HCT116 (cell line): ENCODE measurements around the gene FBN3. TPM values are rescaled to one million over a fixed set of nuclear protein-coding genes. Genes with fewer than 3 reads are reported as not detected.

Source experiments
- ATAC-seq: fragments of 200-7000 bp; cut with Tn5 transposase; 2 replicates; pipeline ENCODE4 v1.9.1; 2020; ENCODE audit warnings: mild to moderate bottlenecking, moderate library complexity
- BruUV-seq: library from RNA; stranded (reverse); fragments of 400-500 nt; replicated peaks from 2 replicates; lab custom pipeline; 2021; lab: Mats Ljungman, UMichigan
- CTCF ChIA-PET: fragments of 300-600 bp; sonication (Branson Sonifier 250); formaldehyde crosslinking; loops from one replicate; lab custom pipeline; 2021; ENCODE audit warnings: antibody characterized with exemption; lab: Charles Lee
- POLR2A ChIA-PET: fragments of 300-600, 350-600 bp; sonication (Branson Sonifier 250); formaldehyde crosslinking; loops from one replicate; lab custom pipeline; 2021; ENCODE audit warnings: antibody characterized with exemption; lab: Charles Lee
- RAD21 ChIA-PET, 2 experiments: fragments of 300-600 bp; sonication (Branson Sonifier 250); formaldehyde crosslinking; loops; one replicate each; lab custom pipeline; 2023; ENCODE audit warnings: low total read pairs in 2 of 2; ENCODE audit not compliant: uncharacterized antibody in 2 of 2, unreplicated experiment in 2 of 2, low non-redundant PET in 1 of 2; lab: Charles Lee
- DNase-seq: peaks from one replicate; pipeline ENCODE4 v3.0.0-alpha.2; 2010; ENCODE audit warnings: low read depth, low spot score
- H2AFZ ChIP-seq: fragments of 200-600 bp; shearing (Covaris generic), sonication (generic); 2 replicates; pipeline ENCODE4 v1.6.1; 2017; ENCODE audit warnings: low read depth, mixed run types, mixed read lengths, antibody characterized with exemption, low read length; ENCODE audit not compliant: poor library complexity, severe bottlenecking
- H3K27ac ChIP-seq: 2 replicates; pipeline ENCODE4 v1.5.1; 2012; ENCODE audit warnings: low read depth, low read length
- H3K27me3 ChIP-seq: fragments of 200-600 bp; sonication (generic); 2 replicates; pipeline ENCODE4 v1.6.1; 2016; ENCODE audit warnings: mixed run types, low read length, mixed read lengths; ENCODE audit not compliant: insufficient read depth
- H3K36me3 ChIP-seq, 2 experiments: fragments of 200-500 bp in 1 of 2; fragments of 200-600 bp in 1 of 2; sonication (Bioruptor generic) in 1 of 2; sonication (generic) in 1 of 2; 2 replicates each; pipeline versions ENCODE4 v1.5.1 to v1.6.1; 2014 to 2016; ENCODE audit warnings: low read length in 2 of 2, inconsistent platforms in 1 of 2, mixed read lengths in 1 of 2, mixed run types in 1 of 2; ENCODE audit not compliant: insufficient read depth in 2 of 2, control insufficient read depth in 1 of 2
- H3K4me1 ChIP-seq, 2 experiments: fragments of 200-600 bp in 1 of 2; sonication (generic) in 1 of 2; 2 replicates each; pipeline versions ENCODE4 v1.5.1 to v1.6.1; 2012 to 2017; ENCODE audit warnings: low read length in 2 of 2, inconsistent platforms in 1 of 2, mild to moderate bottlenecking in 1 of 2, mixed read lengths in 1 of 2, mixed run types in 1 of 2, moderate library complexity in 1 of 2; ENCODE audit not compliant: insufficient read depth in 2 of 2, control insufficient read depth in 1 of 2
- H3K4me2 ChIP-seq: fragments of 200-600 bp; sonication (generic); 2 replicates; pipeline ENCODE4 v1.6.1; 2017; ENCODE audit warnings: mixed run types, low read length, mixed read lengths
- H3K4me3 ChIP-seq, 2 experiments: fragments of 200-600 bp in 1 of 2; sonication (generic) in 1 of 2; replicated peaks in 1 of 2; 2 replicates each; pipeline ENCODE4 v1.5.1; 2011 to 2016; ENCODE audit warnings: low read length in 2 of 2, control low read depth in 1 of 2, low read depth in 1 of 2, mild to moderate bottlenecking in 1 of 2, mixed read lengths in 1 of 2, mixed run types in 1 of 2
- H3K79me2 ChIP-seq: fragments of 200-600 bp; sonication (generic); 2 replicates; pipeline ENCODE4 v1.6.1; 2017; ENCODE audit warnings: mild to moderate bottlenecking, mixed run types, low read length, moderate library complexity, mixed read lengths; ENCODE audit not compliant: insufficient read depth
- H3K9ac ChIP-seq: fragments of 200-600 bp; sonication (generic); 2 replicates; pipeline ENCODE4 v1.6.1; 2016; ENCODE audit warnings: low read length, mixed read lengths
- H3K9me2 ChIP-seq: fragments of 200-600 bp; sonication (generic), shearing (Covaris generic); 2 replicates; pipeline ENCODE4 v1.6.1; 2017; ENCODE audit warnings: mixed run types, mild to moderate bottlenecking, moderate library complexity; ENCODE audit not compliant: insufficient read depth
- H3K9me3 ChIP-seq, 2 experiments: fragments of 200-500 bp in 1 of 2; fragments of 200-600 bp in 1 of 2; sonication (Bioruptor generic) in 1 of 2; sonication (generic) in 1 of 2; 2 replicates each; pipeline ENCODE4 v1.6.1; 2014 to 2017; ENCODE audit warnings: low read length in 2 of 2, mixed read lengths in 2 of 2, inconsistent platforms in 1 of 2, low read depth in 1 of 2, mild to moderate bottlenecking in 1 of 2, mixed run types in 1 of 2, moderate library complexity in 1 of 2; ENCODE audit not compliant: control insufficient read depth in 1 of 2, insufficient read depth in 1 of 2
- H4K20me1 ChIP-seq: fragments of 200-600 bp; sonication (generic), shearing (Covaris generic); 2 replicates; pipeline ENCODE4 v1.6.1; 2017; ENCODE audit warnings: mixed run types, mild to moderate bottlenecking, moderate library complexity; ENCODE audit not compliant: insufficient read depth
- FOSL1 ChIP-seq: IDR thresholded peaks from 2 replicates; pipeline ENCODE4 v1.6.1; 2012; ENCODE audit warnings: low read depth
- JUND ChIP-seq: IDR thresholded peaks from 2 replicates; pipeline ENCODE4 v1.6.1; 2012
- POLR2A ChIP-seq: IDR thresholded peaks from 2 replicates; pipeline ENCODE4 v1.7.0; 2011; ENCODE audit warnings: borderline replicate concordance; ENCODE audit not compliant: insufficient read depth, insufficient read length; ENCODE audit errors: extremely low read depth
- SIN3A ChIP-seq: IDR thresholded peaks from 2 replicates; pipeline ENCODE4 v1.6.1; 2012; ENCODE audit warnings: low read depth
- SRF ChIP-seq: IDR thresholded peaks from 2 replicates; pipeline ENCODE4 v1.6.1; 2012; ENCODE audit warnings: low read depth
- YY1 ChIP-seq: IDR thresholded peaks from 2 replicates; pipeline ENCODE4 v1.6.1; 2011; ENCODE audit warnings: low read length, low read depth, moderate library complexity, mild to moderate bottlenecking; ENCODE audit not compliant: insufficient replicate concordance; ENCODE audit errors: extremely low read depth
- ZNF274 ChIP-seq: fragments of 200-500 bp; sonication (Bioruptor generic); IDR thresholded peaks from 2 replicates; pipeline ENCODE4 v1.6.1; 2014; ENCODE audit warnings: mild to moderate bottlenecking, low read depth, low read length, inconsistent platforms
- intact Hi-C: fragments of 100-400 bp; cut with micrococcal nuclease; formaldehyde crosslinking; loops from 2 replicates; pipeline ENCODE4 v1.10.0; 2022
- total RNA-seq: library from RNA; stranded (reverse); gene quantifications from one replicate; pipeline ENCODE4 v1.2.1, GENCODE V29; 2021; ENCODE audit not compliant: unreplicated experiment
- TF ChIP-seq, protein P1 (sequence below): IDR thresholded peaks from 2 replicates; pipeline ENCODE4 v1.6.1; 2011; ENCODE audit warnings: mild to moderate bottlenecking, low read length, moderate library complexity; ENCODE audit not compliant: insufficient replicate concordance; ENCODE audit errors: extremely low read depth
- TF ChIP-seq, protein P2 (sequence below): IDR thresholded peaks from 2 replicates; pipeline ENCODE4 v1.6.1; 2012; ENCODE audit warnings: low read depth

FBN3 gene
- total RNA-seq, 1 experiment from 2014 or later: 6.6 TPM

DNA sequence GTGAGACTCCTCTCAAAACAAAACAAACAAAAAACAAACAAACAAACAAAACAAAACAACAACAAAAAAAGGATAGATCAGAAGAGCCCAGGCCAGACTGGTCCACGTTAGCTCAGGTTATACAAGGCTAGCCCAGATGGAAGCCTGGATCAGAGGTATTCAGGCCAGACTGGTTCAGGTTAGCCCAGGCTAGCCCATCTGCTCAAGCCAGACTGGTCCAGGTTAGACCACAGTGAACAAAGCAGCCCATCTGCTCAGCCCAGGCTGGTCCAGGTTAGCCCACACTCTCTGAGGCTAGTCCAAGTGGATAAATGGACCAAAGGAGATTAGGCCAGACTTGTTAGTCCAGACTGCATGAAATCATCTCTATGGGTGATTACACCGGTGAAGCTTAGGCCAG, 55.7 kb downstream of the FBN3 start:
- ATAC-seq: no peak

More for the DNA sequence above, 55.7 kb downstream of the FBN3 start:
- Histone ChIP-seq H3K4me2 (no peak overlapping the region), H3K79me2 (no peaks in the 10 kb centered on the region), H3K36me3 (no peaks in the 10 kb centered on the region; a peak in 1 of 4 replicates), H3K27ac (no peak overlapping the region), H3K4me3 (no peak overlapping the region), H3K27me3 (no peaks in the 10 kb centered on the region), H3K9ac (no peak overlapping the region), H3K9me3 (peaks cover 21 to 23% of the 10 kb centered on the region in 2 experiments; a peak in 2 of 4 replicates), H4K20me1 (no peaks in the 10 kb centered on the region), H2AFZ (no peak overlapping the region), H3K9me2 (no peaks in the 10 kb centered on the region), H3K4me1 (no peaks in the 10 kb centered on the region)
- no peak for TF ChIP-seq SRF
- TF ChIP-seq ZNF274: no peak
- TF ChIP-seq FOSL1: no peak
- no peak for TF ChIP-seq JUND
- TF ChIP-seq, protein P1, sequence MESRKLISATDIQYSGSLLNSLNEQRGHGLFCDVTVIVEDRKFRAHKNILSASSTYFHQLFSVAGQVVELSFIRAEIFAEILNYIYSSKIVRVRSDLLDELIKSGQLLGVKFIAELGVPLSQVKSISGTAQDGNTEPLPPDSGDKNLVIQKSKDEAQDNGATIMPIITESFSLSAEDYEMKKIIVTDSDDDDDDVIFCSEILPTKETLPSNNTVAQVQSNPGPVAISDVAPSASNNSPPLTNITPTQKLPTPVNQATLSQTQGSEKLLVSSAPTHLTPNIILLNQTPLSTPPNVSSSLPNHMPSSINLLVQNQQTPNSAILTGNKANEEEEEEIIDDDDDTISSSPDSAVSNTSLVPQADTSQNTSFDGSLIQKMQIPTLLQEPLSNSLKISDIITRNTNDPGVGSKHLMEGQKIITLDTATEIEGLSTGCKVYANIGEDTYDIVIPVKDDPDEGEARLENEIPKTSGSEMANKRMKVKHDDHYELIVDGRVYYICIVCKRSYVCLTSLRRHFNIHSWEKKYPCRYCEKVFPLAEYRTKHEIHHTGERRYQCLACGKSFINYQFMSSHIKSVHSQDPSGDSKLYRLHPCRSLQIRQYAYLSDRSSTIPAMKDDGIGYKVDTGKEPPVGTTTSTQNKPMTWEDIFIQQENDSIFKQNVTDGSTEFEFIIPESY: no peak
- TF ChIP-seq YY1: no peak
- TF ChIP-seq POLR2A: no peak
- no peak for TF ChIP-seq SIN3A
- TF ChIP-seq, protein P2, sequence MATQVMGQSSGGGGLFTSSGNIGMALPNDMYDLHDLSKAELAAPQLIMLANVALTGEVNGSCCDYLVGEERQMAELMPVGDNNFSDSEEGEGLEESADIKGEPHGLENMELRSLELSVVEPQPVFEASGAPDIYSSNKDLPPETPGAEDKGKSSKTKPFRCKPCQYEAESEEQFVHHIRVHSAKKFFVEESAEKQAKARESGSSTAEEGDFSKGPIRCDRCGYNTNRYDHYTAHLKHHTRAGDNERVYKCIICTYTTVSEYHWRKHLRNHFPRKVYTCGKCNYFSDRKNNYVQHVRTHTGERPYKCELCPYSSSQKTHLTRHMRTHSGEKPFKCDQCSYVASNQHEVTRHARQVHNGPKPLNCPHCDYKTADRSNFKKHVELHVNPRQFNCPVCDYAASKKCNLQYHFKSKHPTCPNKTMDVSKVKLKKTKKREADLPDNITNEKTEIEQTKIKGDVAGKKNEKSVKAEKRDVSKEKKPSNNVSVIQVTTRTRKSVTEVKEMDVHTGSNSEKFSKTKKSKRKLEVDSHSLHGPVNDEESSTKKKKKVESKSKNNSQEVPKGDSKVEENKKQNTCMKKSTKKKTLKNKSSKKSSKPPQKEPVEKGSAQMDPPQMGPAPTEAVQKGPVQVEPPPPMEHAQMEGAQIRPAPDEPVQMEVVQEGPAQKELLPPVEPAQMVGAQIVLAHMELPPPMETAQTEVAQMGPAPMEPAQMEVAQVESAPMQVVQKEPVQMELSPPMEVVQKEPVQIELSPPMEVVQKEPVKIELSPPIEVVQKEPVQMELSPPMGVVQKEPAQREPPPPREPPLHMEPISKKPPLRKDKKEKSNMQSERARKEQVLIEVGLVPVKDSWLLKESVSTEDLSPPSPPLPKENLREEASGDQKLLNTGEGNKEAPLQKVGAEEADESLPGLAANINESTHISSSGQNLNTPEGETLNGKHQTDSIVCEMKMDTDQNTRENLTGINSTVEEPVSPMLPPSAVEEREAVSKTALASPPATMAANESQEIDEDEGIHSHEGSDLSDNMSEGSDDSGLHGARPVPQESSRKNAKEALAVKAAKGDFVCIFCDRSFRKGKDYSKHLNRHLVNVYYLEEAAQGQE: no peak
- BruUV-seq: no TSS peak
- intact Hi-C loops: no loop called here
- ChIA-PET RAD21 (no interaction called here), POLR2A (no interaction called here), CTCF (no interaction called here)
- no peak for DNase-seq
